SW480 (cell line): ENCODE measurements around the gene SGMS2.
"Not testable (repeated sequence)": the region's sequence is repeated elsewhere in the genome, so short reads cannot be mapped to it uniquely, and the experiment has no call there.

Experiments used
- DNase-seq: peaks from one replicate; pipeline ENCODE4 v3.0.0-alpha.2; 2016; ENCODE audit warnings: low spot score

SGMS2 gene

GRCh38 chr4:107866726-107867125, 42.0 kb downstream of the SGMS2 start:
- DNase-seq: no peak

GRCh38 chr4:107870236-107870635, 45.5 kb downstream of the SGMS2 start:
- DNase-seq: no peak

GRCh38 chr4:107870916-107871786, 46.4 kb downstream of the SGMS2 start:
- DNase-seq: no peak

- no peak for DNase-seq
These were observed 49.3 kb downstream of the SGMS2 start for GRCh38 chr4:107874024-107874423.

- DNase-seq: no peak
These were observed 51.4 kb downstream of the SGMS2 start for GRCh38 chr4:107876099-107876498.

GRCh38 chr4:107877361-107877760, 52.6 kb downstream of the SGMS2 start:
- no peak for DNase-seq

- DNase-seq: no peak
These were observed 61.1 kb downstream of the SGMS2 start for GRCh38 chr4:107885865-107886264.

GRCh38 chr4:107888237-107888636, 63.5 kb downstream of the SGMS2 start:
- DNase-seq: no peak

- DNase-seq: no peak
These were observed 66.0 kb downstream of the SGMS2 start for GRCh38 chr4:107890779-107891178.

- DNase-seq: no peak
These were observed 66.6 kb downstream of the SGMS2 start for GRCh38 chr4:107891299-107891698.

- DNase-seq: no peak
These were observed 68.7 kb downstream of the SGMS2 start for GRCh38 chr4:107893171-107894137.

GRCh38 chr4:107894138-107894603, 69.4 kb downstream of the SGMS2 start:
- no peak for DNase-seq

- DNase-seq: peak; percentile 92
These were observed 71.5 kb downstream of the SGMS2 start for GRCh38 chr4:107896158-107896645.

GRCh38 chr4:107896646-107897045, 71.9 kb downstream of the SGMS2 start:
- no peak for DNase-seq

GRCh38 chr4:107897823-107898222, 73.1 kb downstream of the SGMS2 start:
- no peak for DNase-seq

GRCh38 chr4:107900067-107900466, 75.3 kb downstream of the SGMS2 start:
- no peak for DNase-seq

GRCh38 chr4:107900508-107900907, 75.8 kb downstream of the SGMS2 start:
- no peak for DNase-seq

GRCh38 chr4:107901213-107901934, 76.6 kb downstream of the SGMS2 start:
- DNase-seq: no peak

GRCh38 chr4:107902715-107903114, 78.0 kb downstream of the SGMS2 start:
- DNase-seq: no peak

- not testable (repeated sequence) for DNase-seq
These were observed 80.3 kb downstream of the SGMS2 start for GRCh38 chr4:107905082-107905481.

GRCh38 chr4:107906458-107907100, 81.8 kb downstream of the SGMS2 start:
- DNase-seq: no peak
